ENCODE results near the gene IRF3. TPM values are rescaled to one million over a fixed set of nuclear protein-coding genes. Genes with fewer than 3 reads are reported as not detected.

The IRF3 gene
- polyA plus RNA-seq, 3 donors = 29.8 to 115 (median 41.1) TPM

- no peaks in the 10 kb centered on the region for H3K27me3 Mint-ChIP-seq (ENCODE audit: low read depth in 3 of 3)
- TF ChIP-seq CTCF (IDR thresholded peaks at IDR 0.05) = no peak
Observed at GRCh38 chr19:49669516-49669915, 3.9 kb upstream of the IRF3 start.

GRCh38 chr19:49667473-49667872, 1.8 kb upstream of the IRF3 start:
- no CpG with 5 or more reads among the region's 2 CpGs for WGBS (ENCODE audit: insufficient coverage)
- peaks cover 4 to 16% of the 10 kb centered on the region in 2 donors for H3K36me3 ChIP-seq (replicated peaks in 1 of 2; ENCODE audit: control insufficient read depth in 1 of 2, insufficient read depth in 2 of 2, low read length in 2 of 2)
- H4K20me1 ChIP-seq (ENCODE audit: insufficient read depth, low read length) = peaks cover 24% of the 10 kb centered on the region
- H3K27ac Mint-ChIP-seq = peak overlapping the region in 1 of 7 donors; percentile 57
- peaks cover 45% of the 10 kb centered on the region for H3K79me2 ChIP-seq (ENCODE audit: insufficient read depth, low read length)
- intact Hi-C loops (cut with micrococcal nuclease) = loop anchor here in 1 of 2 donors (10.0 kb wide), 1 partner anchor 357 kb away; the partner anchor contains the start of genes VRK3 and ZNF473
- TF ChIP-seq CTCF (IDR thresholded peaks at IDR 0.05) = no peak
- H3K27me3 ChIP-seq (ENCODE audit: control insufficient read depth in 2 of 2, insufficient read depth in 2 of 2, low read length in 2 of 2) = no peaks in the 10 kb centered on the region
- H3K9me3 ChIP-seq (replicated peaks in 1 of 2; ENCODE audit: control insufficient read depth in 1 of 2, insufficient read depth in 1 of 2, low read length in 2 of 2) = no peaks in the 10 kb centered on the region
- H2AFZ ChIP-seq (ENCODE audit: insufficient read depth, low read depth, low read length, poor library complexity, severe bottlenecking) = no peak overlapping the region
- no peaks in the 10 kb centered on the region for H3K27me3 Mint-ChIP-seq (ENCODE audit: low read depth in 3 of 3)
- no peak overlapping the region for H3K4me2 ChIP-seq (replicated peaks; ENCODE audit: extremely low read depth, low read length, poor library complexity, severe bottlenecking)
- peaks cover 39% of the 10 kb centered on the region for H3K4me1 Mint-ChIP-seq
- H3K4me3 ChIP-seq (replicated peaks in 1 of 3; ENCODE audit: low read depth in 2 of 3, low read length in 3 of 3) = no peak overlapping the region
- no peak overlapping the region for H3K9ac ChIP-seq (ENCODE audit: insufficient read depth, low read length, poor library complexity, severe bottlenecking)
- peaks cover 0 to 1% (median 0%) of the 10 kb centered on the region in 7 donors for H3K9me3 Mint-ChIP-seq
- no peak overlapping the region for H3K27ac ChIP-seq (ENCODE audit: low read depth in 1 of 2, low read length in 2 of 2)
- H3K4me3 Mint-ChIP-seq = no peak overlapping the region
- H3K36me3 Mint-ChIP-seq = peaks cover 14 to 21% of the 10 kb centered on the region in 2 donors
- peaks cover 22 to 35% of the 10 kb centered on the region in 2 donors for H3K4me1 ChIP-seq (ENCODE audit: control insufficient read depth in 1 of 2, insufficient read depth in 2 of 2, low read length in 2 of 2)
- DNase-seq = no peak

More at GRCh38 chr19:49669516-49669915, 3.9 kb upstream of the IRF3 start:
- Histone ChIP-seq H4K20me1 (ENCODE audit: insufficient read depth, low read length) (peaks cover 6% of the 10 kb centered on the region), H3K79me2 (ENCODE audit: insufficient read depth, low read length) (peaks cover 30% of the 10 kb centered on the region), H3K4me2 (replicated peaks; ENCODE audit: extremely low read depth, low read length, poor library complexity, severe bottlenecking) (no peak overlapping the region), H2AFZ (ENCODE audit: insufficient read depth, low read depth, low read length, poor library complexity, severe bottlenecking) (no peak overlapping the region), H3K36me3 (replicated peaks in 1 of 2; ENCODE audit: control insufficient read depth in 1 of 2, insufficient read depth in 2 of 2, low read length in 2 of 2) (peaks cover 0 to 8% of the 10 kb centered on the region in 2 donors), H3K4me1 (ENCODE audit: control insufficient read depth in 1 of 2, insufficient read depth in 2 of 2, low read length in 2 of 2) (peaks cover 13 to 22% of the 10 kb centered on the region in 2 donors), H3K9ac (ENCODE audit: insufficient read depth, low read length, poor library complexity, severe bottlenecking) (no peak overlapping the region), H3K9me3 (replicated peaks in 1 of 2; ENCODE audit: control insufficient read depth in 1 of 2, insufficient read depth in 1 of 2, low read length in 2 of 2) (no peaks in the 10 kb centered on the region), H3K27me3 (ENCODE audit: control insufficient read depth in 2 of 2, insufficient read depth in 2 of 2, low read length in 2 of 2) (no peaks in the 10 kb centered on the region), H3K4me3 (replicated peaks in 1 of 3; ENCODE audit: low read depth in 2 of 3, low read length in 3 of 3) (no peak overlapping the region), H3K27ac (ENCODE audit: low read depth in 1 of 2, low read length in 2 of 2) (no peak overlapping the region)
- intact Hi-C loops (cut with micrococcal nuclease) = loop anchor here in 1 of 2 donors (10.0 kb wide), 1 partner anchor 355 kb away; the partner anchor contains the start of genes VRK3 and ZNF473
- DNase-seq = no peak
- 97% methylated on average over 3 of the region's 3 CpGs for WGBS (ENCODE audit: insufficient coverage)
- peaks cover 27% of the 10 kb centered on the region for H3K4me1 Mint-ChIP-seq
- no peak overlapping the region for H3K27ac Mint-ChIP-seq
- no peak overlapping the region for H3K4me3 Mint-ChIP-seq
- H3K9me3 Mint-ChIP-seq = peaks cover 0 to 1% (median 0%) of the 10 kb centered on the region in 7 donors
- peaks cover 9 to 16% of the 10 kb centered on the region in 2 donors for H3K36me3 Mint-ChIP-seq

Measured in CD14-positive monocyte (primary cell).